Keratinocyte (primary cell): ENCODE data around the gene ABCA10.

Experiments
- CTCF ChIP-seq, 3 experiments: IDR thresholded peaks in 1 of 3; conservative IDR thresholded peaks in 1 of 3; optimal IDR thresholded peaks in 1 of 3; 2 replicates in 2 of 3; 3 replicates in 1 of 3; pipeline versions ENCODE3 to v1.5.1; 2011; ENCODE audit warnings: low read length in 3 of 3, mild to moderate bottlenecking in 3 of 3, moderate library complexity in 2 of 3, control low read depth in 1 of 3, inconsistent platforms in 1 of 3; ENCODE audit not compliant: insufficient read depth in 2 of 3; ENCODE audit errors: extremely low read depth in 1 of 3
- EZH2 ChIP-seq: IDR thresholded peaks from one replicate; pipeline ENCODE4 v1.6.1; 2012; ENCODE audit warnings: inconsistent platforms, mild to moderate bottlenecking, low read length, moderate library complexity

- TF ChIP-seq CTCF (optimal IDR thresholded peaks at IDR 0.05 in 1 of 3, IDR thresholded peaks at IDR 0.05 in 1 of 3, conservative IDR thresholded peaks at IDR 0.05 in 1 of 3; ENCODE audit: extremely low read depth in 1 of 3, insufficient read depth in 2 of 3, low read length in 3 of 3): no peak
- TF ChIP-seq EZH2: no peak
Observed at GRCh38 chr17:69269131-69269998, 40.7 kb upstream of the ABCA10 start.
